ENCODE measurements around the gene CFL2.

CFL2 gene

GRCh38 chr14:34684578-34684977 is 29.8 kb downstream of the CFL2 start:
- H3K9ac ChIP-seq (ENCODE audit: low read depth, low read length), result no peak overlapping the region
- no peaks in the 10 kb centered on the region for H3K9me3 ChIP-seq (ENCODE audit: control insufficient read depth, insufficient read depth, low read length)
- no peak overlapping the region for H3K4me3 ChIP-seq (ENCODE audit: low read depth, low read length)
- peaks cover 5% of the 10 kb centered on the region for H3K4me1 ChIP-seq (ENCODE audit: control insufficient read depth, insufficient read depth, low read length)
- no peaks in the 10 kb centered on the region for H3K36me3 ChIP-seq (ENCODE audit: control insufficient read depth, insufficient read depth, low read length)
- no peaks in the 10 kb centered on the region for H3K27me3 ChIP-seq (ENCODE audit: control insufficient read depth, insufficient read depth, low read length)

GRCh38 chr14:34682787-34683321 is 31.5 kb downstream of the CFL2 start:
- H3K9me3 ChIP-seq (ENCODE audit: control insufficient read depth, insufficient read depth, low read length), result no peaks in the 10 kb centered on the region
- peaks cover 7% of the 10 kb centered on the region for H3K4me1 ChIP-seq (ENCODE audit: control insufficient read depth, insufficient read depth, low read length)
- H3K27me3 ChIP-seq (ENCODE audit: control insufficient read depth, insufficient read depth, low read length), result no peaks in the 10 kb centered on the region
- H3K36me3 ChIP-seq (ENCODE audit: control insufficient read depth, insufficient read depth, low read length), result no peaks in the 10 kb centered on the region
- no peak overlapping the region for H3K9ac ChIP-seq (ENCODE audit: low read depth, low read length)
- H3K4me3 ChIP-seq (ENCODE audit: low read depth, low read length), result no peak overlapping the region

DNA sequence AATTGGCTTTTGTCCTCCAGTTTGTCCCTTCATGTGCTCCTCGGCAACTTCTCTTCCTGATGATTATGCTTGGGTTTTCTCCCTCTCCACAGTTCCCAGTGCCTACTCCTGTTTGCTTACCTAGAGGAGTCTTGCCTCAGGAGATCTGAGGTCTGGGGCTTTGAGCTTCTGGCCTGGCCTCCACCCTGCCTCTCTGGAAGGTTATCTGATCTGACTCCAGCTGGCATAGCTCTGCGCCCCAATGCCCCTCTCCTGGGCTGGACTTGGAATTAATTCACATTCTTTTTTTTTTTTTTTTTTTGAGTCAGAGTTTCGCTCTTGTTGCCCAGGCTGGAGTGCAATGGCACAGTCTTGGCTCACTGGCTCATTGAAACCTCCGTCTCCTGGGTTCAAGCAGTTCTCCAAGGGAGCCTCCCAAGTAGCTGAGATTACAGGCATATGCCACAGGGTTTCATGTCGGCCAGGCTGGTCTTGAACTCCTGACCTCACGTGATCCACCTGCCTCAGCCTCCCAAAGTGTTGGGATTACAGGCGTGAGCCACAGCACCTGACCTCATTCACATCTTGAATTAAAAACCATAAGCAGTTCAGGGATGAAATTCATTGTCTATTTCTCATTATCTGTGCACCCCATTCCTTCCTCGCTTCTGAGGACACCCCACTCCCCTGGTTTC is 33.5 kb downstream of the CFL2 start:
- no peaks in the 10 kb centered on the region for H3K9me3 ChIP-seq (ENCODE audit: control insufficient read depth, insufficient read depth, low read length)
- H3K9ac ChIP-seq (ENCODE audit: low read depth, low read length), result no peak overlapping the region
- no peak overlapping the region for H3K4me3 ChIP-seq (ENCODE audit: low read depth, low read length)
- peaks cover 8% of the 10 kb centered on the region for H3K4me1 ChIP-seq (ENCODE audit: control insufficient read depth, insufficient read depth, low read length)
- H3K27me3 ChIP-seq (ENCODE audit: control insufficient read depth, insufficient read depth, low read length), result no peaks in the 10 kb centered on the region
- no peaks in the 10 kb centered on the region for H3K36me3 ChIP-seq (ENCODE audit: control insufficient read depth, insufficient read depth, low read length)

DNA sequence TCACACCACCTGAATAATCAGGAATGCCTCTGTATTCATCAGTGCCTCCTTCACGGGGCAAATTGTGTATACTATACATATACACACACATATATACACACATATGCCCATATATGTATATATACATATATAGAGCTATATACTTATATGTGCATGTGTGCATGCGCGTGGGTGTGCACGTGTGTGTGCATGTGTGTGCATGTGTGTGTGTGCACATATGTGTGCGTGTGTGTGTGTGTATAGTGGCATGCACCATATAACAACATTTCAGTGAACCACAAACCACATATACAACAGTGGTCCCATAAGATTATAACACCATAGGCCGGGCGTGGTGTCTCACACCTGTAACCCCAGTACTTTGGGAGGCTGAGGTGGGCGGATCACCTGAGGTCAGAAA is 35.7 kb downstream of the CFL2 start:
- Histone ChIP-seq H3K9me3 (ENCODE audit: control insufficient read depth, insufficient read depth, low read length) (no peaks in the 10 kb centered on the region), H3K4me1 (ENCODE audit: control insufficient read depth, insufficient read depth, low read length) (peaks cover 8% of the 10 kb centered on the region), H3K36me3 (ENCODE audit: control insufficient read depth, insufficient read depth, low read length) (no peaks in the 10 kb centered on the region), H3K4me3 (ENCODE audit: low read depth, low read length) (no peak overlapping the region), H3K9ac (ENCODE audit: low read depth, low read length) (no peak overlapping the region), H3K27me3 (ENCODE audit: control insufficient read depth, insufficient read depth, low read length) (no peaks in the 10 kb centered on the region)

- Histone ChIP-seq H3K9ac (ENCODE audit: low read depth, low read length) (no peak overlapping the region), H3K27me3 (ENCODE audit: control insufficient read depth, insufficient read depth, low read length) (no peaks in the 10 kb centered on the region), H3K36me3 (ENCODE audit: control insufficient read depth, insufficient read depth, low read length) (no peaks in the 10 kb centered on the region), H3K4me1 (ENCODE audit: control insufficient read depth, insufficient read depth, low read length) (peaks cover 8% of the 10 kb centered on the region), H3K9me3 (ENCODE audit: control insufficient read depth, insufficient read depth, low read length) (no peaks in the 10 kb centered on the region), H3K4me3 (ENCODE audit: low read depth, low read length) (no peak overlapping the region)
Measured at GRCh38 chr14:34678306-34678705, 36.1 kb downstream of the CFL2 start.

DNA sequence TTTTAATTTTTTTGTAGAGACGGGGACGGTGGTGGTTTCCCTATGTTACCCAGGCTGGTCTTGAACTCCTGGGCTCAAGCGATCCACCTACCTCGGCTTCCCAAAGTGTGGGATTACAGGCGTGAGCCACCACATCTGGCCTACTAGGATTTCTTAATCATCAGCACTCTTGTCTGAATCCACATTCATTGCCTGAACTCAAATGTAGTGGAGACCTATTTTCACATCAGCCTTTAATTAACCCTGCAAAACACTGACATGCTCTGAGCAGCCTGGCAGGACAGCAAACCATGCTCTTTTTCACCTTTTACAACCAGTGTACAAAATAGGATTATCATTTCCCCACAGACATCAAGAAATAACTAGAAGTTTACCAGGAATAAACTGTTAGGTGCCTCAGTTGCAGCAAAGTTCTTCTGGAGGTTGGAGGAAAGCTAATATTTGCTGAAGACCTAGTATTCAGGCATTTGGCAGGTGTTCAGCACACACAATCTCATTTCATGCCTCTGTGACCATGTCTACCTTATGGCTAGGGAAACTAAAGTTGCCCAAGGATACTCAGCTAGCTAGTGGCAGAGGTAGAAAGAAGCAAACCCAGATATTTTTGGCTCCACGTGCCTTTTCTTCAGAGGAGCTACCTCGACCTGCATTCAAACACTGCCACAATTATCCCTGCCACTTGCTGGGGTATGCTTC is 37.7 kb downstream of the CFL2 start:
- no peaks in the 10 kb centered on the region for H3K36me3 ChIP-seq (ENCODE audit: control insufficient read depth, insufficient read depth, low read length)
- H3K9ac ChIP-seq (ENCODE audit: low read depth, low read length), result no peak overlapping the region
- no peaks in the 10 kb centered on the region for H3K9me3 ChIP-seq (ENCODE audit: control insufficient read depth, insufficient read depth, low read length)
- H3K4me1 ChIP-seq (ENCODE audit: control insufficient read depth, insufficient read depth, low read length), result peaks cover 8% of the 10 kb centered on the region
- H3K27me3 ChIP-seq (ENCODE audit: control insufficient read depth, insufficient read depth, low read length), result no peaks in the 10 kb centered on the region
- H3K4me3 ChIP-seq (ENCODE audit: low read depth, low read length), result no peak overlapping the region

- H3K4me3 ChIP-seq (ENCODE audit: low read depth, low read length), result no peak overlapping the region
- H3K9me3 ChIP-seq (ENCODE audit: control insufficient read depth, insufficient read depth, low read length), result no peaks in the 10 kb centered on the region
- H3K27me3 ChIP-seq (ENCODE audit: control insufficient read depth, insufficient read depth, low read length), result no peaks in the 10 kb centered on the region
- no peak overlapping the region for H3K9ac ChIP-seq (ENCODE audit: low read depth, low read length)
- H3K36me3 ChIP-seq (ENCODE audit: control insufficient read depth, insufficient read depth, low read length), result no peaks in the 10 kb centered on the region
- H3K4me1 ChIP-seq (ENCODE audit: control insufficient read depth, insufficient read depth, low read length), result peaks cover 8% of the 10 kb centered on the region
Measured at GRCh38 chr14:34673702-34674101, 40.7 kb downstream of the CFL2 start.

GRCh38 chr14:34671716-34672115 is 42.7 kb downstream of the CFL2 start:
- H3K4me3 ChIP-seq (ENCODE audit: low read depth, low read length), result no peak overlapping the region
- no peaks in the 10 kb centered on the region for H3K36me3 ChIP-seq (ENCODE audit: control insufficient read depth, insufficient read depth, low read length)
- no peaks in the 10 kb centered on the region for H3K27me3 ChIP-seq (ENCODE audit: control insufficient read depth, insufficient read depth, low read length)
- H3K9me3 ChIP-seq (ENCODE audit: control insufficient read depth, insufficient read depth, low read length), result no peaks in the 10 kb centered on the region
- H3K4me1 ChIP-seq (ENCODE audit: control insufficient read depth, insufficient read depth, low read length), result no peaks in the 10 kb centered on the region
- H3K9ac ChIP-seq (ENCODE audit: low read depth, low read length), result no peak overlapping the region

GRCh38 chr14:34668111-34668510 is 46.3 kb downstream of the CFL2 start:
- H3K4me1 ChIP-seq (ENCODE audit: control insufficient read depth, insufficient read depth, low read length), result no peaks in the 10 kb centered on the region
- no peaks in the 10 kb centered on the region for H3K36me3 ChIP-seq (ENCODE audit: control insufficient read depth, insufficient read depth, low read length)
- H3K27me3 ChIP-seq (ENCODE audit: control insufficient read depth, insufficient read depth, low read length), result no peaks in the 10 kb centered on the region
- no peaks in the 10 kb centered on the region for H3K9me3 ChIP-seq (ENCODE audit: control insufficient read depth, insufficient read depth, low read length)
- no peak overlapping the region for H3K9ac ChIP-seq (ENCODE audit: low read depth, low read length)
- H3K4me3 ChIP-seq (ENCODE audit: low read depth, low read length), result no peak overlapping the region

- Histone ChIP-seq H3K4me3 (ENCODE audit: low read depth, low read length) (no peak overlapping the region), H3K9ac (ENCODE audit: low read depth, low read length) (no peak overlapping the region), H3K4me1 (ENCODE audit: control insufficient read depth, insufficient read depth, low read length) (no peaks in the 10 kb centered on the region), H3K27me3 (ENCODE audit: control insufficient read depth, insufficient read depth, low read length) (no peaks in the 10 kb centered on the region), H3K36me3 (ENCODE audit: control insufficient read depth, insufficient read depth, low read length) (no peaks in the 10 kb centered on the region), H3K9me3 (ENCODE audit: control insufficient read depth, insufficient read depth, low read length) (no peaks in the 10 kb centered on the region)
Measured at GRCh38 chr14:34667007-34667406, 47.4 kb downstream of the CFL2 start.

GRCh38 chr14:34665785-34666435 is 48.5 kb downstream of the CFL2 start:
- Histone ChIP-seq H3K9ac (ENCODE audit: low read depth, low read length) (no peak overlapping the region), H3K9me3 (ENCODE audit: control insufficient read depth, insufficient read depth, low read length) (no peaks in the 10 kb centered on the region), H3K36me3 (ENCODE audit: control insufficient read depth, insufficient read depth, low read length) (no peaks in the 10 kb centered on the region), H3K4me3 (ENCODE audit: low read depth, low read length) (no peak overlapping the region), H3K27me3 (ENCODE audit: control insufficient read depth, insufficient read depth, low read length) (no peaks in the 10 kb centered on the region), H3K4me1 (ENCODE audit: control insufficient read depth, insufficient read depth, low read length) (no peaks in the 10 kb centered on the region)

Data from iPS-15b (cell line).